Parathyroid adenoma (tissue), 2 donors: ENCODE measurements around the gene APELA.

ENCODE experiments used
- H2AFZ ChIP-seq: fragments of 300-600 bp; sonication (generic); one replicate; pipeline ENCODE4 v1.7.0; 2017; ENCODE audit warnings: antibody characterized with exemption, mild to moderate bottlenecking
- H3K27ac ChIP-seq: fragments of 300-600 bp; sonication (generic); one replicate; pipeline ENCODE4 v1.7.0; 2017
- H3K27me3 ChIP-seq: fragments of 300-600 bp; sonication (generic); one replicate; pipeline ENCODE4 v1.7.0; 2017; ENCODE audit warnings: low read length; ENCODE audit not compliant: control insufficient read depth, insufficient read depth
- H3K36me3 ChIP-seq: fragments of 300-600 bp; sonication (generic); one replicate; pipeline ENCODE4 v1.7.0; 2017; ENCODE audit warnings: low read length; ENCODE audit not compliant: control insufficient read depth, insufficient read depth
- H3K4me1 ChIP-seq: fragments of 300-600 bp; sonication (generic); one replicate; pipeline ENCODE4 v1.7.0; 2017; ENCODE audit warnings: control low read depth
- H3K4me2 ChIP-seq: fragments of 300-600 bp; sonication (generic); one replicate; pipeline ENCODE4 v1.7.0; 2017; ENCODE audit warnings: low read length
- H3K4me3 ChIP-seq: fragments of 300-600 bp; sonication (generic); one replicate; pipeline ENCODE4 v1.7.0; 2017; ENCODE audit warnings: low read depth, low read length
- H3K79me2 ChIP-seq: fragments of 300-600 bp; sonication (generic); one replicate; pipeline ENCODE4 v1.7.0; 2017; ENCODE audit warnings: control low read depth
- H3K9ac ChIP-seq: fragments of 300-600 bp; sonication (generic); one replicate; pipeline ENCODE4 v1.7.0; 2017; ENCODE audit warnings: mild to moderate bottlenecking
- H3K9me3 ChIP-seq: fragments of 300-600 bp; sonication (generic); one replicate; pipeline ENCODE4 v1.7.0; 2017; ENCODE audit warnings: low read length; ENCODE audit not compliant: control insufficient read depth
- CTCF ChIP-seq: fragments of 300-600 bp; sonication (generic); IDR thresholded peaks from one replicate; pipeline ENCODE4 v1.7.0; 2017; ENCODE audit warnings: antibody characterized with exemption, mild to moderate bottlenecking
- donor health status: primary hyperparathyroidism.

Gene APELA

GRCh38 chr4:164872481-164872880 lies 4.5 kb upstream of the APELA start:
- Histone ChIP-seq H3K36me3 (no peaks in the 10 kb centered on the region), H3K79me2 (no peaks in the 10 kb centered on the region), H2AFZ (no peak overlapping the region), H3K27ac (no peak overlapping the region), H3K9me3 (no peaks in the 10 kb centered on the region), H3K27me3 (no peaks in the 10 kb centered on the region), H3K9ac (no peak overlapping the region), H3K4me3 (no peak overlapping the region), H3K4me1 (no peaks in the 10 kb centered on the region), H3K4me2 (no peak overlapping the region)
- TF ChIP-seq CTCF: no peak

- Histone ChIP-seq H3K4me1 (no peaks in the 10 kb centered on the region), H2AFZ (no peak overlapping the region), H3K36me3 (no peaks in the 10 kb centered on the region), H3K79me2 (no peaks in the 10 kb centered on the region), H3K9me3 (no peaks in the 10 kb centered on the region), H3K9ac (no peak overlapping the region), H3K27ac (no peak overlapping the region), H3K27me3 (no peaks in the 10 kb centered on the region), H3K4me3 (no peak overlapping the region), H3K4me2 (no peak overlapping the region)
- TF ChIP-seq CTCF: no peak
Observed at GRCh38 chr4:164874789-164875188, 2.2 kb upstream of the APELA start.

DNA sequence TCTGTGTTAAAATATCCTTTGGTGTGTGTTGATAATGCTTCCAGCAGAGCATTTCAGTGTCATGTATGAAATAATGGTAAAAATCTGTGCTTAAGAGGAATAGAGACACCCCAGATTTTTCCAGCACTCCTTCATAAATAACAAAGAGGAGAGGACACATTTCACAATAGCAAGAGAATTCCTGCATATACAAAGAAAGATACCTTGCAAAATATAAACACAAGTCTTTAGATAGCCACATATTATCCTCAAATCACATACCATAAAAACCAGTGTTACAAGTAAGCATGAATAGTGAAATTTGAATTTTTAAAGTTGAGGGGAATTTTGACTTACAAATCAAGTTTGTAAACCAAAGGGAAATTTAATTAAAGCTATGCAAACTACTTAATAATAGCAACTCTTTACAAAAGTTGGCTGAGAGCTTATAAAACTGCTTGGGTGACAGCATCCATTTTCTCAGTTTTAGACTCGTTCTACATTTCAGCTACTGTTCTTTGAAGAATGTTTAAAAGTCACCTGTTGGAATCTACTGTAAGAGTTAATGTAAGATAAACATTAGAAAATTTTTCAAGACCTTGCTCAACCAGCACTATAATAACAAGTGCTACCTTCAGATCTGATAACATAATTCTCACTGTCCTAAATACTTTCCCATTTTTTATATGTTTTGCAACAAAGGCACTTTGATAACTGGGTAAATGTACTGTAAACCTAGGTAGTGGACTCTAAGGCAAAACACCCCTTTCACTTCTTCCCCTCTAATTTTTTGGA lies 3.7 kb downstream of the APELA start:
- Histone ChIP-seq H3K27ac (no peak overlapping the region), H3K27me3 (no peaks in the 10 kb centered on the region), H3K9ac (no peak overlapping the region), H3K36me3 (no peaks in the 10 kb centered on the region), H3K4me2 (no peak overlapping the region), H3K9me3 (no peaks in the 10 kb centered on the region), H3K4me3 (no peak overlapping the region), H3K4me1 (no peaks in the 10 kb centered on the region), H3K79me2 (no peaks in the 10 kb centered on the region), H2AFZ (no peak overlapping the region)
- no peak for TF ChIP-seq CTCF

DNA sequence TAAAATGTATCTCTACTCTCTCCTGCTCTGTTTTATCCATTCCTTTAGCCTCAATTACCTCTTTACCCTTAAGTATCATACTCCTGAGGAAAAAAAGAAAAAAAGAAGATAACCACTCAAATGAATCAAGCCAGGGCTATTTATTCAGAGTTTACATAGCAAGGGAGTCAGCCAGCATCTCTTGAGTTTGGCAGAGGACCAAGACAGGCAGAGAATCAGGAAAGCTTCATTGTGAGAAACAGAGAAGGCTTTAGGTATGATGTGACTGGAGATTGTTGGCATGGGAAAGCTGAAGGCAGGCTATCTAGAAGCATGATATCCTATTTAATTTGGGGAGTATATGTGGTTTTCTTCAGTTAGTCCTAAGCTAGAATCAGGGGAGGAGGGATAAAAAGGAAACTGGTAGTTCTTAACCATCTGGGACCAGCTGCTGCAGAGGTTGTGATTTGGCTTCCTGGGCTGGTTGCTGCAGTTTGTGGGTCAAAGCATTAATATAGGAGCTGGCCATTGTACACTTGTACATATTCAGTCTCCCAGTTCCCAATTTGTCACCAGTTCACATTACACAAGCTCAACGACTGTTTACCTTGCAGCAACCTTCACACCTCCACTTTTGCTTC lies 11.2 kb downstream of the APELA start:
- no peak overlapping the region for H2AFZ ChIP-seq
- no peaks in the 10 kb centered on the region for H3K9me3 ChIP-seq
- no peaks in the 10 kb centered on the region for H3K4me1 ChIP-seq
- no peak overlapping the region for H3K4me3 ChIP-seq
- H3K36me3 ChIP-seq: no peaks in the 10 kb centered on the region
- H3K79me2 ChIP-seq: no peaks in the 10 kb centered on the region
- H3K9ac ChIP-seq: no peak overlapping the region
- H3K27ac ChIP-seq: no peak overlapping the region
- no peaks in the 10 kb centered on the region for H3K27me3 ChIP-seq
- no peak for TF ChIP-seq CTCF
- H3K4me2 ChIP-seq: no peak overlapping the region

DNA sequence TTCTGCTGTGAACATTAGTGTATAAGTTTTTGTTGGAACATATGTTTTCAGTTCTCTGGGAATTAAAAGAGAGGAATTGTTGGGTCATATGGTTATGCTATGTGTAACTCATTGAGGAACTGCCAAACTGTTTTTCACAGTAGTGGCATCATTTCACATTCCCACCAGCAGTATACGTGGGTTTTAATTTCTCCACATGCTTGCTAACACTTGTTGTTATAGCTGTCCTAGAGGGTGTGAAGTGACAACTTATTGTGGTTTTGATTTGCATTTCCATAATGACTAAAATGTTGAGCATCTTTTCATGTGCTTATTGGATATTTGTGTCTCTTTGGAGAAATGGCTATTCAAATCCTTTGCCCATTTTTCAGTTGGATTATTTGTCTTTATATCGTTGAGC lies 13.7 kb downstream of the APELA start:
- Histone ChIP-seq H3K36me3 (no peaks in the 10 kb centered on the region), H3K9me3 (no peaks in the 10 kb centered on the region), H3K4me1 (no peaks in the 10 kb centered on the region), H3K27ac (no peak overlapping the region), H3K4me2 (no peak overlapping the region), H2AFZ (no peak overlapping the region), H3K27me3 (no peaks in the 10 kb centered on the region), H3K79me2 (no peaks in the 10 kb centered on the region), H3K4me3 (no peak overlapping the region), H3K9ac (no peak overlapping the region)
- no peak for TF ChIP-seq CTCF
